NCI-H2227 (cell line): ENCODE measurements around the gene NCR1.
"Not testable (repeated sequence)": the region's sequence is repeated elsewhere in the genome, so short reads cannot be mapped to it uniquely, and the experiment has no call there.

Source experiments
- DNase-seq: peaks from one replicate; lab custom pipeline; 2025; ENCODE audit not compliant: unreplicated experiment; lab: John Stamatoyannopoulos, UW

The NCR1 gene, protein sequence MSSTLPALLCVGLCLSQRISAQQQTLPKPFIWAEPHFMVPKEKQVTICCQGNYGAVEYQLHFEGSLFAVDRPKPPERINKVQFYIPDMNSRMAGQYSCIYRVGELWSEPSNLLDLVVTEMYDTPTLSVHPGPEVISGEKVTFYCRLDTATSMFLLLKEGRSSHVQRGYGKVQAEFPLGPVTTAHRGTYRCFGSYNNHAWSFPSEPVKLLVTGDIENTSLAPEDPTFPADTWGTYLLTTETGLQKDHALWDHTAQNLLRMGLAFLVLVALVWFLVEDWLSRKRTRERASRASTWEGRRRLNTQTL

DNA sequence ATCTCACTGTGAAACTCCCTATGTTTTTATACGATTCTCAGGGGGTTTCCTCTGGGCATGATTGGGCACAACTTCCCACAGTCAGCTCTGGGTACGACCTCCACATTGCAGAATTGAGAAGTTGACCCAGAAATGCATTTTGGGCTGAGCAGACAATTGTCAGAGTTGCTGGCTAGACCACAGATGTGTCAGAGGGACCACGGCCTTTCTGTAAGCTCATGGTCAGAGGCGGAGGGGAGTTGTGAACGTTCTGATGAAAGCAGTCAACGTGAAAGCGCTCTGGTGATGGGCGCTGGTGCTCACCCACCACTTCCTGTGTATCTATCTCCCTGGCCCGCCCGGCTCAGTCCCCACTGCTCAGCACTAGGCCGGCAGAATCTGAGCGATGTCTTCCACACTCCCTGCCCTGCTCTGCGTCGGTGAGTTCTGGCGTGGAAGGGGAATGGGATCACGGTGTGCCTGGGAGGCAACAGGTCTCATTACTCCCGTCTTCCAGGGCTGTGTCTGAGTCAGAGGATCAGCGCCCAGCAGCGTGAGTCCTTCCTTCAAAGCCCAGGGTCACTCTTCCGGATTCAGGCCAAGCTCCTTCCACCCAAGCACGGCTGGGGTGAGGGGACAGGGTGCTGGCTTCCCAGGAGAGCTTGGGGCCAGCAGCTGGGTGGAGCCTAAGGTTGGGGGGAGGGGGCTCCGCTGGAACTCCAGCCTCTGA is at the start of gene NCR1:
Gene NCR1 (plus strand): TSS at position 346 of the 709 bp plus-strand sequence. CDS start 40 bp downstream, at position 386.
- no peak for DNase-seq

DNA sequence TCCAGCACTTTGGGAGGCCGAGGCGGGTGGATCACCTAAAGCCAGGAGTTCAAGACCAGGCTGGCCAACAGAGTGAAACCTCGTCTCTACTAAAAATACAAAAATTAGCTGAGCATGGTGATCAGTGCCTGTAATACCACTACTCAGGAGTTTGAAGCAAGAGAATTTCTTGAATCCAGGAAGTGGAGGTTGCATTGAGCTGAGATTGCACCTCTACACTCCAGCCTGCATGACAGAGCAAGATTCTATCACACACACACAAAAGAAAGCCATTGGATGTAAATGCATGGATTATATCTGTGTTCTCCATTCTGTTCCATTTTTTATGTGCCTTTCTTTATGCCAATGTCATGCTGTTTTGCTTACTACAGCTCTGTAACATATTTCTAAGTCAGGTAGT is 47.5 kb upstream of the NCR1 start:
- DNase-seq = not testable (repeated sequence)

DNA sequence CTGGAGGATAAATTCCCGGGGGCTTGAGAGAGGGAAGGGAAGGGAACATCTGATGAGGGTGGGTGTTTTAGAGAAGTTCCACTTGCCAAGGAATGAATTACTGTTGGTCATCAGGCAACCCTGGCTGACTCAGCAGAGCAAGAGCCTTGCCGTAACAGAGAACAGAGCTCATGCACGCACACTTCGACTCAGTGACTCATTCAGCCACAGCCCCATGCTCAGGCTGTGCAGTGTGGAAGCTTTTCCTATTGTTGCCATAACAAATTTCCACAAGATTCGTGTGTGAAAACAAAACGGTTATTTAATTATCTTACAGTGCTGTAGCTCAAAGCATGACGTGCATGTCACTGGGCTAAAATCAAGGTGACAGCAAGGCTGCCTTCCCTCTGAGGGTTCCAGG is 46.5 kb upstream of the NCR1 start:
- DNase-seq = not testable (repeated sequence)

DNA sequence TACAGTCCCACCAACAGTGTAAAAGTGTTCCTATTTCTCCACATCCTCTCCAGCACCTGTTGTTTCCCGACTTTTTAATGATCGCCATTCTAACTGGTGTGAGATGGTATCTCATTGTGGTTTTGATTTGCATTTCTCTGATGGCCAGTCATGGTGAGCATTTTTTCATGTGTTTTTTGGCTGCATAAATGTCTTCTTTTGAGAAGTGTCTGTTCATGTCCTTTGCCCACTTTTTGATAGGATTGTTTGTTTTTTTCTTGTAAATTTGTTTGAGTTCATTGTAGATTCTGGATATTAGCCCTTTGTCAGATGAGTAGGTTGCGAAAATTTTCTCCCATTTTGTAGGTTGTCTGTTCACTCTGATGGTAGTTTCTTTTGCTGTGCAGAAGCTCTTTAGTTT is 42.5 kb upstream of the NCR1 start:
- not testable (repeated sequence) for DNase-seq

DNA sequence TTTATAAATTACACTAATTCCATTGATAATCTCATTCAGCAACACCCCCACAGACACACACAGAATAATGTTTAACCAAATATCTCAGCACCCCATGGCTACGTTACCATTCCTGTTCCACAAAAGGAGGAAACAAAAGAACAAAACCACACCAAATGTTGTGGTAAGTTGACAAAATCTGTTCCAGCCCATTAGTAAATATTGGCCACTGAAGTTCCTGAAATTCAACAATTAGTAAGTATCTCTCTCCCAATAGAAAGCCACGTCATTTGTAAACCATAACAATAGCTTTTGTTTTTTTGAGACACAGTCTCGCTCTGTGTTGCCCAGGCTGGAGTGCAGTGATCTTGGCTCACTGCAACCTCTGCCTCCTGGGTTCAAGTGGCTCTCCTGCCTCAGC is 34.3 kb upstream of the NCR1 start:
- no peak for DNase-seq

DNA sequence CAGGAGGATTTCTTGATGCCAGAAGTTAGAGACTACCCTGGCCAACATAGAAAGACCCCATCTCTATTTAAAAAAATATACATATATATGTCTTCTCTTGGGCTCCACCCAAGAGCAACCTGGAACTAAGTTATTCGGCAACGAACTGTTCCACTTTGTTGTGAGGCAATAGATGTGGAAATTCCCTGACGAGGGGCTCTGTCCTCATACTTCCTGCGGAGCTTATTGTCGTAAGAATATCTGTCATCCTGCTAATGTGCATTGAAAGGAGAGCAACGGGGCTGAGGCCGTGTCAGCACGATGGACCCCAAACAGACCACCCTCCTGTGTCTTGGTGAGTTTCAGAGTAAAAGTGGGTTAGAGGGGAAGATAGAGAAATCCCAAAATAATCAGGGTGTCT is 32.0 kb upstream of the NCR1 start, which contains the start of gene FCAR:
Gene FCAR (plus strand): TSS at position 246 of the 400 bp plus-strand sequence. CDS start 55 bp downstream, at position 301.
- no peak for DNase-seq

DNA sequence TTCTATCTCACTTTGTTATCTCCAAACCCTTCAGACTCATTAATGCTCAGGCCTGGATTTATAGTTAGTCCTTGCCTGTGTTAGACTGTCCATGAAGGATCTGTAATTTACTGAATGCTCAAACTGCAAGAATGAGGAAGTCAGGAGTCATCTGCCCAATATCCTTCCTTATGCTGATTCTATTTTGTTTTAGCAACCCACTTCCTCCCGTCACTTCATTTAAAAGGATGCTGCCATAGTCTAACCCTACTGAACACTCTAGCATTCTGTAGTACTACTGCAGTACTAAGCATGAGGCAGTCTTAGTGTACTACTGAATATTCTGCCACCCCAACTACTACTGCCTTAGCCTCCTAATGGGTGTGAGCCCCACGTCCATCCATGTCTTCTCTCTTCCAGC is 30.4 kb upstream of the NCR1 start:
- no peak for DNase-seq

DNA sequence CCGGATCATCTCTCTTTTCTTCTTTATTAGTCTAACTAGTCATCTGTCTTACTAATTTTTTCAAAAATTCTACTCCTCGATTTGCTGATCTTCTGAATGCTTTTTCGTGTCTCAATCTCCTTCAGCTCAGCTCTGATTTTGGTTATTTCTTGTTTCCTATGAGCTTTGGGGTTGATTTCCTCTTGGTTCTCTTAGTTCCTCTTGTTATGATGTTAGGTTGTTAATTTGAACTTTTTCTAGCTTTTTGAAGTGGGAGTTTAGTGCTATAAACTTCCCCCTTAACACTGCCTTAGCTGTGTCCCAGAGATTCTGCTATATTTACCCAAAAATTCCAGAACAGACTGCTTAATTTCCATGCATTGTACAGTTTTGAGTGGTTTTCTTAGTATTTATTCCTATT is 28.5 kb upstream of the NCR1 start:
- DNase-seq = no peak

DNA sequence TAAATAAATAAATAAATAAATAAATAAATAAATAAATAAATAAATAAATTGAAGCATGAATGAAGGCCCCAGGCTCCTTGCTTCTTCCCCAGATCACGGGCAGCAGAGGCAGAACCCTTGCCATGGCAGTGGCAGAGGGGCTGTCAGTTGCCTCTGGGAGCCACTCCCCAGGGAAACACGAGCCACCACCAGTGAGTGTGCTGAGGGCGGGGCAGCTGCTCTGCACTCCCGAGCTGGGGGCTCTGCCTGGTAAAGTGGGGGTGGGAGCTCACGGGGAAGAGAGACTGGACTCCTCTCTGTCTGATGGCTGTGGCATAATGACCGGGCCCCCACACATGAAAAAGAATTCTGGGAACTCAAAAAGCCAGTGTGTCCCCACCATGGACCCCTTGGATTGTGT is 24.1 kb upstream of the NCR1 start:
- no peak for DNase-seq

DNA sequence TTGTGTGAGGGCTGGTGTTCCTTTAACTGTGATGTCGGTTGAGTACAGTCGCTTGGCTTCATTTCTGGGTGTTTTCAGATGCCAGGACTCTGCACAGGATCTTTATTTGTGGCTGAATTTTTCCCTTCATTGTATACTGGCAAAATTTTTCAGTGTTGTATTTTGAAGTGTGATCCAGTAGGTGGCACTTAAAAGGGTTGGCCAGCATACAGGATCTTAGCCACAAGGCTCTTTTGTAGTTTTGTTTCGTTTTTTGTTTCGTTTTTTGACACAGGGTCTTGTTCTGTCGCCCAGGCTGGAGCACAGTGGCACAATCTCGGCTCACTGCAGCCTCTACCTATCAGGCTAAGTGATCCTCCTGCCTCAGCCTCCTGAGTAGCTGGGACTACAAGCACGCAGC is 23.2 kb upstream of the NCR1 start:
- DNase-seq = no peak

DNA sequence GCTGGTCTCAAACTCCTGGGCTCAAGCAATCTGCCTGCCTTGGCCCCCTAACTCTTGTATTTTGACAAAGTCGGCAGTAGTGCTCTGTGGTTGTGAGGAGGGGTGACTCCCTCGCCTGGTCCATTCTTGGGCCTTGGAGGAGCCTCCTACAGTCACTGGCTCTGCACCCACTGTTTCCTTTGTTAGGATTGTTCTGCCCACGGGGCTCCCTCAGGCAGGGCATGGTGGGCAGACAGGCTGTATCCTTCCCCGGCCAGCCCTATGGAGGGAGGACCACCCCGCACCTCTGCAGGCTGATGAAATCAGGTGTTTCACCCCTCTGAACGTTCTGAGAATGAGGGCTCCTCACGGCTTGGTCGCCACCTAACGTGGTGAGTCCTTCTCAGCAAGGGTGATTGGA is 22.7 kb upstream of the NCR1 start:
- no peak for DNase-seq

DNA sequence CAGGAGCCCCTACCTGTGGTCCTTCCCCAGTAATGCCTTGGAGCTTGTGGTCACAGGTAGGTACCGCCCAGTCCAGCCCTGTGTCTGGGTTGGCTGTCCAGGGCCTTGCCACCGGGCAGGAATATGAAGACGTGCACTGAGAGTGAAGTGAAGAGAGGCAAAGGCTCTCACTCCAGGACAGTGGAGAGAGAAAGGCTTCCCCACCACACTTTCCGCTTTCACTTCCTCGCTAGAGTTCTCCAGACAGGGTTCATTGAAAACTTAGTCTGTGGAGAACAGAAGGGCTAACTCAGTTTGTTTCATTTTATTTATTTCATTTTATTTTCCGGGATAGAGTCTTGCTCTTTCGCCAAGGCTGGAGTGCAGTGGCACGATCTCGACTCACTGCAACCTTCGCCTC is 17.7 kb upstream of the NCR1 start:
- no peak for DNase-seq

DNA sequence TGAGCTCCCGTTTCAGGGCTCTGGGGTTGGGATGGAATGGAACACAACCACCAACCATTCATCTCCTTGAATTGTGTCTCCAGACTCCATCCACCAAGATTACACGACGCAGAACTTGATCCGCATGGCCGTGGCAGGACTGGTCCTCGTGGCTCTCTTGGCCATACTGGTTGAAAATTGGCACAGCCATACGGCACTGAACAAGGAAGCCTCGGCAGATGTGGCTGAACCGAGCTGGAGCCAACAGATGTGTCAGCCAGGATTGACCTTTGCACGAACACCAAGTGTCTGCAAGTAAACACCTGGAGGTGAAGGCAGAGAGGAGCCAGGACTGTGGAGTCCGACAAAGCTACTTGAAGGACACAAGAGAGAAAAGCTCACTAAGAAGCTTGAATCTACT is 16.4 kb upstream of the NCR1 start:
- DNase-seq = no peak

DNA sequence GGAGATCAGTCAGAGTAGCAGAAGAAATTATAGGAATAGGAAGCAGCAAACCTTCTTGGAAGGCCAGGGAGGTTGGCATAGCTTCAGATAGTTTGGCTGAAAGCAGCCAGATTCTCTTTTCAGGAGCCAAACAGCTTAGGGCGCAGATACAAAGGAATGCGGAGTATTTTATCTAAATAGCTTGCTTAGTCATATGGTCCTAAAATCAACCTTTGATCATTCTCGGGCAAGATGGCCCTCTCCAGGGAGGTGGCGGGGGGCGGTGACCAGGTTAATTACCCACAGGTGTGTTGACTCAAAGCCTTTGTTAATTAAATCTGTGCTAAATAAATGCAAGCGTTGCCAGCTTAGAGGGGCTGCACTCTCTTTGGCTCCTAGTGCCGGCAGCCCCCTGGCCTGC is 12.5 kb upstream of the NCR1 start:
- DNase-seq = no peak

DNA sequence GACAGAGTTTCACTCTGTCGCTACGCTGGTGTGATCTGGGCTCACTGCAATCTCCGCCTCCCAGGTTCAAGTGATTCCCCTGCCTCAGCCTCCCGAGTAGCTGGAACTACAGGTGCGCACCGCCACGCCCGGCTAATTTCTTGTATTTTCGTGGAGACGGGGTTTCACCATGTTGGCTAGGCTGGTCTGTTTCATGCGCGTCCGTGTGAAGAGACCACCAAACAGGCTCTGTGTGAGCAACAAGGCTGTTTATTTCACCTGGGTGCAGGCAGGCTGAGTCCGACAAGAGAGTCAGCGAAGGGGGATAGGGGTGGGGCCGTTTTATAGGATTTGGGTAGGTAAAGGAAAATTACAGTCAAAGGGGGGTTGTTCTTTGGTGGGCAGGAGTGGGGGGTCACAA is 11.8 kb upstream of the NCR1 start:
- DNase-seq = not testable (repeated sequence)

DNA sequence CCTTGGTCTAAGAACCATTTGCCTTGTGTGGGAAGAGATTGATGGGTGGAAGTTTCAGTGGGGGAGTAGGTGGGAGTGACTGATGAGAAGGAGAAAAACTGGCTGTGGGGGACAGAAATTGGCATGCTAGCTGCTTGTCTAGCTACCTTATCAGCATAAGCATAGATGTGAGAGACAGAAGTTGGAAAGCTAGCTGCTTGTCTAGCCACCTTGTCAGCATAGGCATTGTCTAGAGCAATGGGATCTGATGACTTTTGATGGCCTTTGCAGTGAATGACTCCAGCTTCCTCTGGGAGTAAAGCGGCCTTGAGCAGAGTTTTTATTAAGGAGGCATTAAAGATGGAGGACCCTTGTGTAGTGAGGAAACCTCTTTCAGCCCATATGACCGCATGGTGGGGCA is 9.9 kb upstream of the NCR1 start:
- no peak for DNase-seq

DNA sequence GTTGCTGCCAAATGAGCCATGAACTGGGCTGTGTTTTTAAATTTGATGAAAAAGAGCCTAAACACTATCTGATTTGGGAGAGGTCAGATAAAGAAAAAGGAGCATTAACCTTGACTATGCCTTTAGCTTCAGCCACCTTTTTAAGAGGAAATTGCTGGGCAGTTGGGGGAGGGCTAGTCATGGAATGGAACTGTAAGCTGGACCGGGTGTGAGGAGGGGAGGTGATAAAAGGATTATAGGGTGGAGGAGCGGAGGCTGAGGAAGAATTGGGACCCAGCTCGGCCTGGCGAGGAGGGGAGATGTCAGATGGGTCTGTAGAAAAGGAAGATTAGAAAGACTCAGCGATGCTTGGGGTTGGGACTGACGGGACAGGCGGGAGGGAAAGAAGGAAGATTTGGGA is 7.3 kb upstream of the NCR1 start:
- not testable (repeated sequence) for DNase-seq

DNA sequence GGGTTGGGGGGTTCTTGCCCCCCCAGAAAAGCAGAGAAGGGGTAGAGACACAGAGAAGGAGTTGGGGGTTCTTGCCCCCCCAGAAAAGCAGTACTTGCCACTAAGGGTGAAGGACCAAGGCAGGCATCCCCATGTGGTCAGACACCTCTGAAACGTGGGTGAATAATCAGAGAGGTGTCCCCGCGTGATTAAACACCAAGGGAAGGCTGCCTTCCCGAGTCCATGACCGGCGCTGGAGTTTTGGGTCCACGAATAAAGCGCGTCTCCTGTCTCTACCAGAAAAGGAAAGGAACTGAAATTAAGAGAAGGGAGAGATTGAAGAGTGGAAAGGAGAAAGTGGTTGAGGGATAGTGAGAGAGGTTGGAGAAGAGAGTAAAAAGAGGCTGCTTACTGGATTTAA is 6.3 kb upstream of the NCR1 start:
- not testable (repeated sequence) for DNase-seq

DNA sequence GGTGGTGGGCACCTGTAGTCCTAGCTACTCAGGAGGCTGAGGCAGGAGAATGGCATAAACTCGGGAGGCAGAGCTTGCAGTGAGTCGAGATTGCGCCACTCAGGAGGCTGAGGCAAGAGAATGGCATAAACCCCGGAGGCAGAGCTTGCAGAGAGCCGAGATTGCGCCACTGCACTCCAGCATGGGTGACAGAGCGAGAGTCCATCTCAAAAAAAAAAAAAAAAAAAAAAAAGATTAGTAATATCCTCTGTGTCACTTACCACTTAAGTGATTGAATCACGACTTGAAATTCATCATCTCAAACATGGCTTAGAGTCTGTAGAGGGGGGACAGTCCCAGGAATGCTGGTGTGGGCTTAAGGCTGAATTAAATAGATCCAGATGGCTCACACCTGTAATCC is 4.8 kb upstream of the NCR1 start:
- DNase-seq = not testable (repeated sequence)

DNA sequence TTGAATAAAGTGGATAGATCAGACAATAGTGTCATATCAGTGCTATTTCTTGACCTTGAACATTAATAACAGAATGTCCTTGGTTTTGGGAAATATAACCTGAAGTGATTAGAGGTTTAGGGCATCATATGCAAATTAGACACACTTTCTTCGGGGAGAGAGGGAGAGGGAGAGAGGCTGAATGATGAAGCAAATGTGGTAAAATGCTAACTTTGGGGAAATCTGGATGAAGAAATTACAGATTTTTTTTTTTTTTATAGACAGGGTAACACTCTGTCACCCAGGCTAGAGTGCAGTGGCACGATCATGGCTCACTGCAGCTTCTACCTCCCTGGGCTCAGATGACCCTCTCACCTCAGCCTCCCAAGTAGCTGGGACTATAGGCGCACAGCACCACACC is 3.9 kb upstream of the NCR1 start:
- DNase-seq = no peak

DNA sequence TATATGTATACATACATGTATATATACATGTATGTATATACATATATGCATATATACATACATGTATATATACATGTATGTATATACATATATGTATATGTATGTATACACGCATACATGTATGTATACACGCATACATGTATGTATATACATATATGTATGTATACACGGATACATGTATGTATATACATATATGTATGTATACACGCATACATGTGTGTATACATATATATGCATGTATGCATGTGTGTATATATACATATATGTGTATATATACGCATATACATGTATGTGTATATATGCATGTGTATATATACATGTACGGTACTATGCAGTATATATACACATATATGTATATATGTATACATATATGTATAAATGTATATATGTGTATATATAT is 2.6 kb upstream of the NCR1 start:
- no peak for DNase-seq

DNA sequence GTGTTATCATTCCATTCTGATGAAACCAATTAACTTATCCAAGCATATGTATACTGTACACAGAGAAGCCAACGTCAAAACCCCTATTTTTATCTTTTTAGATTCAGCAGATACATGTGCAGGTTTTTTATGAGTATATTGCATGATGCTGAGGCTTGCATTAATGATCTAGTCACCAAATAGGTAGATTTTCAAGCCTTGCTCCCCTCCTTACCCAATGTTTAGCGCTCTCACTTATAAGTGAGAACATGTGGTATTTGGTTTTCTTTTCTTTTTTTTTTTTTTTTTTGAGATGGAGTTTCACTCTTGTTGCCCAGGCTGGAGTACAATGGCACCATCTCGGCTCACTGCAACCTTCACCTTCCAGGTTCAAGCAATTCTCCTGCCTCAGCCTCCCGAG is 1.7 kb upstream of the NCR1 start:
- not testable (repeated sequence) for DNase-seq

DNA sequence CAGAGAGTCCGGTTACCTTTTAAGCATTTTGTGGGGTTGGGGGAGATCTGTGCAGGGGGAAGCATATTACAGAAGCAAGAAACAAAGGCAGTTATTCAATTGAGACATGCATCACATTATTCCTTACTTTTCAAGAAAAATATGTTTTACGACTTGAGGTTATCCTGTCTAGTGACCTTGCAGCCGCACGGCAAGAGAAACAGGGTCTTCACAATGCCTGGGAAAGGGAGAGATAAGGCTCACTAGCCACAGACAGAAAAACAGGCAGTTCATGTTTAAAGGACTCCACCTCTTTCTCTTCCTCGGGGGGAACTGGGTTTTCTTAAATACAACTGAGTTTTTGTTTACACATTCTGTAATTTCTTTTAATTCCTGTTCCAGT is 536 bp upstream of the NCR1 start:
- no peak for DNase-seq
